MM.1S (cell line): Measurements from ENCODE around the gene JAK3.

ENCODE experiments used
- DNase-seq: peaks from one replicate; pipeline ENCODE4 v3.0.0-alpha.2; 2015
- H2AFZ ChIP-seq: fragments of 300-600 bp; sonication (generic); 2 replicates; pipeline ENCODE4 v1.6.0; 2016; ENCODE audit warnings: antibody characterized with exemption, low read length
- H3F3A ChIP-seq: fragments of 300-600 bp; sonication (generic); 2 replicates; pipeline ENCODE4 v1.6.1; 2016; ENCODE audit warnings: mild to moderate bottlenecking, antibody characterized with exemption, low read length, moderate library complexity, mixed read lengths; ENCODE audit not compliant: insufficient read depth
- H3K27ac ChIP-seq: fragments of 300-600 bp; sonication (generic); 2 replicates; pipeline ENCODE4 v1.5.1; 2016; ENCODE audit warnings: mild to moderate bottlenecking, low read length
- H3K27me3 ChIP-seq: fragments of 300-600 bp; sonication (generic); replicated peaks from 2 replicates; pipeline ENCODE4 v1.6.0; 2016; ENCODE audit warnings: low read length; ENCODE audit not compliant: insufficient read depth
- H3K36me3 ChIP-seq: fragments of 300-600 bp; sonication (generic); replicated peaks from 2 replicates; pipeline ENCODE4 v1.6.1; 2016; ENCODE audit warnings: mild to moderate bottlenecking, low read length, mixed read lengths; ENCODE audit not compliant: insufficient read depth
- H3K4me1 ChIP-seq: fragments of 300-600 bp; sonication (generic); 2 replicates; pipeline ENCODE4 v1.6.1; 2016; ENCODE audit warnings: low read length, mixed read lengths
- H3K4me2 ChIP-seq: fragments of 300-600 bp; sonication (generic); 2 replicates; pipeline ENCODE4 v1.6.0; 2016; ENCODE audit warnings: low read depth, low read length
- H3K4me3 ChIP-seq: fragments of 300-600 bp; sonication (generic); 2 replicates; pipeline ENCODE4 v1.5.1; 2016; ENCODE audit warnings: low read length, mixed read lengths
- H3K79me2 ChIP-seq: fragments of 300-600 bp; sonication (generic); 2 replicates; pipeline ENCODE4 v1.6.1; 2016; ENCODE audit warnings: mixed run types, low read length, mixed read lengths
- H3K9ac ChIP-seq: fragments of 300-600 bp; sonication (generic); 2 replicates; pipeline ENCODE4 v1.6.1; 2016; ENCODE audit warnings: low read length, mixed read lengths
- H3K9me2 ChIP-seq: fragments of 300-600 bp; sonication (generic); replicated peaks from 2 replicates; pipeline ENCODE4 v1.6.1; 2016; ENCODE audit warnings: mild to moderate bottlenecking, low read length, mixed read lengths; ENCODE audit not compliant: insufficient read depth
- H3K9me3 ChIP-seq: fragments of 300-600 bp; sonication (generic); replicated peaks from 2 replicates; pipeline ENCODE4 v1.6.1; 2016; ENCODE audit warnings: mild to moderate bottlenecking, low read length, mixed read lengths; ENCODE audit not compliant: insufficient read depth
- H4K20me1 ChIP-seq: fragments of 300-600 bp; sonication (generic); 2 replicates; pipeline ENCODE4 v1.6.1; 2016; ENCODE audit warnings: mild to moderate bottlenecking, low read length, moderate library complexity, mixed read lengths; ENCODE audit not compliant: insufficient read depth
- EZH2 ChIP-seq: fragments of 300-600 bp; sonication (generic); optimal IDR thresholded peaks from 2 replicates; pipeline ENCODE3; 2017; ENCODE audit warnings: low read depth, mild to moderate bottlenecking, antibody characterized with exemption, low read length, mixed read lengths
- EZH2phosphoT487 ChIP-seq: fragments of 300-600 bp; sonication (generic); IDR thresholded peaks from 2 replicates; pipeline ENCODE4 v1.6.1; 2018; ENCODE audit warnings: antibody characterized with exemption, low read length
- TF ChIP-seq, protein P1 (sequence below): fragments of 300-600 bp; sonication (generic); IDR thresholded peaks from 2 replicates; pipeline ENCODE4 v1.5.1; 2016; ENCODE audit warnings: antibody characterized with exemption, low read length, mixed read lengths

Gene JAK3

GRCh38 chr19:17811681-17812080, 36.1 kb downstream of the JAK3 start:
- Histone ChIP-seq H3K4me2 (no peak overlapping the region), H3K36me3 (no peaks in the 10 kb centered on the region), H3K9me3 (no peaks in the 10 kb centered on the region), H3K27me3 (peaks cover 65% of the 10 kb centered on the region), H3K4me3 (no peak overlapping the region), H3K9me2 (no peaks in the 10 kb centered on the region), H3K79me2 (no peaks in the 10 kb centered on the region), H4K20me1 (no peaks in the 10 kb centered on the region), H2AFZ (no peak overlapping the region), H3K4me1 (no peaks in the 10 kb centered on the region), H3K9ac (no peak overlapping the region), H3F3A (no peaks in the 10 kb centered on the region), H3K27ac (no peak overlapping the region)
- TF ChIP-seq, protein P1, sequence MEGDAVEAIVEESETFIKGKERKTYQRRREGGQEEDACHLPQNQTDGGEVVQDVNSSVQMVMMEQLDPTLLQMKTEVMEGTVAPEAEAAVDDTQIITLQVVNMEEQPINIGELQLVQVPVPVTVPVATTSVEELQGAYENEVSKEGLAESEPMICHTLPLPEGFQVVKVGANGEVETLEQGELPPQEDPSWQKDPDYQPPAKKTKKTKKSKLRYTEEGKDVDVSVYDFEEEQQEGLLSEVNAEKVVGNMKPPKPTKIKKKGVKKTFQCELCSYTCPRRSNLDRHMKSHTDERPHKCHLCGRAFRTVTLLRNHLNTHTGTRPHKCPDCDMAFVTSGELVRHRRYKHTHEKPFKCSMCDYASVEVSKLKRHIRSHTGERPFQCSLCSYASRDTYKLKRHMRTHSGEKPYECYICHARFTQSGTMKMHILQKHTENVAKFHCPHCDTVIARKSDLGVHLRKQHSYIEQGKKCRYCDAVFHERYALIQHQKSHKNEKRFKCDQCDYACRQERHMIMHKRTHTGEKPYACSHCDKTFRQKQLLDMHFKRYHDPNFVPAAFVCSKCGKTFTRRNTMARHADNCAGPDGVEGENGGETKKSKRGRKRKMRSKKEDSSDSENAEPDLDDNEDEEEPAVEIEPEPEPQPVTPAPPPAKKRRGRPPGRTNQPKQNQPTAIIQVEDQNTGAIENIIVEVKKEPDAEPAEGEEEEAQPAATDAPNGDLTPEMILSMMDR, result no peak
- TF ChIP-seq EZH2phosphoT487, result no peak
- no peak for TF ChIP-seq EZH2
- DNase-seq, result no peak

DNA sequence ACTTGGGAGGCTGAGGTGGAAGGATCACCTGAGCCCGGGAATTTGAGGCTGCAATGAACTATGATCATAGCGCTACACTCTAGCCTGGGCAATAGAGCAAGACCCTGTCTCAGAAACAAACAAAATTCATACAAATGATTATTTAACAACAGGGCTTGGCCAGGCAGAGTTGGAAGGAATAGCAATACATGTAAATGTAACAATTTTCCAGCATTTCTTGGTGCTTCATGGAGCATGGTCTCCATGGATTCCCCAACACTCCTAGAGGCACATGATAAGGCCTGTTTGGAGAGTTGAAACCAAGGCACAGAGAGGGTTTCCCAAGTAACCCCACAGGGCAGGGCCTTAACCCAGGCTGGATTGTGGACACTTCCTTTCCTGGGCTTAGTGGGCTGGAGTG, 36.7 kb downstream of the JAK3 start:
- H3K9me2 ChIP-seq, result no peaks in the 10 kb centered on the region
- no peaks in the 10 kb centered on the region for H4K20me1 ChIP-seq
- H3K9me3 ChIP-seq, result no peaks in the 10 kb centered on the region
- peaks cover 68% of the 10 kb centered on the region for H3K27me3 ChIP-seq
- H3K4me3 ChIP-seq, result no peak overlapping the region
- no peak overlapping the region for H3K4me2 ChIP-seq
- no peaks in the 10 kb centered on the region for H3F3A ChIP-seq
- no peak overlapping the region for H2AFZ ChIP-seq
- no peak overlapping the region for H3K9ac ChIP-seq
- no peaks in the 10 kb centered on the region for H3K36me3 ChIP-seq
- H3K27ac ChIP-seq, result no peak overlapping the region
- no peak for DNase-seq
- H3K4me1 ChIP-seq, result no peaks in the 10 kb centered on the region
- H3K79me2 ChIP-seq, result no peaks in the 10 kb centered on the region
- no peak for TF ChIP-seq EZH2phosphoT487
- no peak for TF ChIP-seq EZH2
- TF ChIP-seq, protein P1, result no peak

DNA sequence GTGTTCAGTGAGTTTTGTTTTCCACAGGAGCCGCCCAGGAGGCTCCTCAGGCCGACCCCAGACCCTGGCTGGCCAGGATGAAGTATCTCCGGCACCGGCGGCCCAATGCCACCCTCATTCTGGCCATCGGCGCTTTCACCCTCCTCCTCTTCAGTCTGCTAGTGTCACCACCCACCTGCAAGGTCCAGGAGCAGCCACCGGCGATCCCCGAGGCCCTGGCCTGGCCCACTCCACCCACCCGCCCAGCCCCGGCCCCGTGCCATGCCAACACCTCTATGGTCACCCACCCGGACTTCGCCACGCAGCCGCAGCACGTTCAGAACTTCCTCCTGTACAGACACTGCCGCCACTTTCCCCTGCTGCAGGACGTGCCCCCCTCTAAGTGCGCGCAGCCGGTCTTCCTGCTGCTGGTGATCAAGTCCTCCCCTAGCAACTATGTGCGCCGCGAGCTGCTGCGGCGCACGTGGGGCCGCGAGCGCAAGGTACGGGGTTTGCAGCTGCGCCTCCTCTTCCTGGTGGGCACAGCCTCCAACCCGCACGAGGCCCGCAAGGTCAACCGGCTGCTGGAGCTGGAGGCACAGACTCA, 40.0 kb downstream of the JAK3 start:
- H3K27me3 ChIP-seq, result peaks cover 70% of the 10 kb centered on the region
- H3F3A ChIP-seq, result no peaks in the 10 kb centered on the region

More for the DNA sequence above, 40.0 kb downstream of the JAK3 start:
- Histone ChIP-seq H3K79me2 (no peaks in the 10 kb centered on the region), H3K9me3 (no peaks in the 10 kb centered on the region), H4K20me1 (no peaks in the 10 kb centered on the region), H3K4me2 (no peak overlapping the region), H3K9ac (no peak overlapping the region), H3K9me2 (no peaks in the 10 kb centered on the region), H2AFZ (no peak overlapping the region), H3K4me1 (no peaks in the 10 kb centered on the region), H3K36me3 (no peaks in the 10 kb centered on the region), H3K4me3 (no peak overlapping the region), H3K27ac (no peak overlapping the region)
- TF ChIP-seq EZH2, result no peak
- TF ChIP-seq, protein P1, result no peak
- TF ChIP-seq EZH2phosphoT487, result no peak
- no peak for DNase-seq
